Measurements from ENCODE around the gene CCDC127.

DNA sequence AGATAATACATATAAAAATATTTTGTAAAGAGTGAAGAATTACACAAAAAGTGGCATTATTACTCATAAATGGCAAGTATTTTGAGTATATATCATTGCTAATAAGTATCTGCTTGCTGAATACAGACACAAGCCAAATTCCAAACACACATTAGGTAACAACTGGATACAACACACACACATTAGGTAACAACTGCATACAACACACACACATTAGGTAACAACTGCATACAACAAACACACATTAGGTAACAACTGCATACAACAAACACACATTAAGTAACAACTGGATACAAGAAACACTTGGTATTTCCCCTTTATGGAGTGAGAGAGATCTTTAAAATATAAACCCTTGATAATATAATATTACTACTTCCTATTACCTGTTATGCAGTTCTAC is 13.5 kb downstream of the CCDC127 start:
- no peak for TF ChIP-seq CTCF (IDR thresholded peaks at IDR 0.05; ENCODE audit: extremely low read depth in 1 of 2, insufficient read depth in 1 of 2, low read depth in 1 of 2, low read length in 2 of 2)
- no peak for TF ChIP-seq POLR2A (IDR thresholded peaks at IDR 0.05; ENCODE audit: low read depth, low read length)

Measured in endothelial cell of umbilical vein (primary cell).